OCI-LY1 (cell line): ENCODE measurements around the gene LSM14A.

Experiments used
- H2AFZ ChIP-seq: fragments of 200-600 bp; sonication (generic), shearing (Covaris generic); 2 replicates; pipeline ENCODE4 v1.6.0; 2014; ENCODE audit warnings: antibody characterized with exemption, mild to moderate bottlenecking, low read length
- H3F3A ChIP-seq: fragments of 200-600 bp; sonication (generic), shearing (Covaris generic); 2 replicates; pipeline ENCODE4 v1.6.0; 2014; ENCODE audit warnings: mild to moderate bottlenecking, antibody characterized with exemption, low read length, moderate library complexity; ENCODE audit not compliant: insufficient read depth
- H3K27ac ChIP-seq: fragments of 200-600 bp; sonication (generic); 2 replicates; pipeline ENCODE4 v1.5.1; 2014; ENCODE audit warnings: low read length, mixed run types, mild to moderate bottlenecking, low read depth; ENCODE audit not compliant: poor library complexity, severe bottlenecking
- H3K27me3 ChIP-seq: fragments of 200-600 bp; sonication (generic); 2 replicates; pipeline ENCODE4 v1.6.0; 2014; ENCODE audit warnings: antibody characterized with exemption, mild to moderate bottlenecking, low read length, moderate library complexity; ENCODE audit not compliant: insufficient read depth
- H3K36me3 ChIP-seq: fragments of 200-600 bp; sonication (generic); 2 replicates; pipeline ENCODE4 v1.6.1; 2014; ENCODE audit warnings: mild to moderate bottlenecking, antibody characterized with exemption, low read length, moderate library complexity, mixed read lengths; ENCODE audit not compliant: insufficient read depth
- H3K4me1 ChIP-seq: fragments of 200-600 bp; sonication (generic); 2 replicates; pipeline ENCODE4 v1.5.1; 2014; ENCODE audit warnings: mild to moderate bottlenecking, low read length, moderate library complexity; ENCODE audit not compliant: insufficient read depth, severe bottlenecking
- H3K4me2 ChIP-seq: fragments of 200-600 bp; sonication (generic), shearing (Covaris generic); 2 replicates; pipeline ENCODE4 v1.6.1; 2014; ENCODE audit warnings: low read length
- H3K4me3 ChIP-seq: fragments of 200-600 bp; sonication (generic); 2 replicates; pipeline ENCODE4 v1.5.1; 2014; ENCODE audit warnings: low read length, low read depth, mild to moderate bottlenecking, mixed read lengths; ENCODE audit not compliant: poor library complexity, severe bottlenecking
- H3K79me2 ChIP-seq: fragments of 200-600 bp; shearing (Covaris generic); 2 replicates; pipeline ENCODE4 v1.6.1; 2016; ENCODE audit warnings: mixed run types, low read length, mixed read lengths; ENCODE audit not compliant: insufficient read depth
- H3K9ac ChIP-seq: fragments of 200-600 bp; sonication (generic), shearing (Covaris generic); 2 replicates; pipeline ENCODE4 v1.6.1; 2014; ENCODE audit warnings: mild to moderate bottlenecking, low read length, mixed read lengths
- H3K9me2 ChIP-seq: fragments of 200-600 bp; sonication (generic), shearing (Covaris generic); 2 replicates; pipeline ENCODE4 v1.6.1; 2014; ENCODE audit warnings: low read depth, mild to moderate bottlenecking, low read length, mixed read lengths
- H3K9me3 ChIP-seq: fragments of 200-600 bp; shearing (Covaris generic); 2 replicates; pipeline ENCODE4 v1.6.1; 2014; ENCODE audit warnings: low read length, mixed read lengths
- H4K20me1 ChIP-seq: fragments of 200-600 bp; sonication (generic), shearing (Covaris generic); 2 replicates; pipeline ENCODE4 v1.6.0; 2016; ENCODE audit warnings: mild to moderate bottlenecking, low read length; ENCODE audit not compliant: insufficient read depth
- CTCF ChIP-seq: fragments of 200-600 bp; sonication (generic), shearing (Covaris generic); IDR thresholded peaks from 2 replicates; pipeline ENCODE4 v1.5.1; 2017; ENCODE audit warnings: mild to moderate bottlenecking, antibody characterized with exemption, low read length, moderate library complexity, mixed read lengths
- EZH2 ChIP-seq: fragments of 200-600 bp; sonication (generic), shearing (Covaris generic); IDR thresholded peaks from 2 replicates; pipeline ENCODE4 v1.8.0; 2017; ENCODE audit warnings: borderline replicate concordance, mixed run types, mild to moderate bottlenecking, antibody characterized with exemption, low read length, moderate library complexity, mixed read lengths

Gene LSM14A

DNA sequence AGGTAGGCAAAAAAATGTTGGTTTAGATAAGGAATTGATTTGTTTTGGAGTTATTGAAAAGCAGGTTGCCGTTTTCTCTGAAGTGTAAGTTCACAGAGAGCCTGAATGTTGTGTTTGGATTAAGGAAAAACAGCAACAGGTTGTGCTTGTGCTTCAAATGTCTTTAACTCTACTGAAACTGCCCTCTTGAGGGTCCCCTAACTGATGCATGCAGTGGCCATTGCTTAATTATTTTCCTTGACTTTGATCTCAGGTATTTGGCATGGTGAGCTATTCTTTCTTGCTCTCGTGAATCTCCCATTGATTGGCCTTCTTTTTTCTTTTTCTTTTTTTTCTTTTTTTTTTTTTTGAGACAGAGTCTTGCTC lies 85.2 kb downstream of the LSM14A start:
- Histone ChIP-seq H3K4me1 (peaks cover 14% of the 10 kb centered on the region), H3K9me3 (no peaks in the 10 kb centered on the region), H3K4me3 (no peak overlapping the region), H3K27ac (no peak overlapping the region), H3K36me3 (no peaks in the 10 kb centered on the region), H3K79me2 (no peaks in the 10 kb centered on the region), H3K9ac (no peak overlapping the region), H3K9me2 (no peaks in the 10 kb centered on the region), H3F3A (0 out of 2 replicates have a peak, but pooled peaks cover 3% of the 10 kb centered on the region), H2AFZ (no peak overlapping the region), H4K20me1 (no peaks in the 10 kb centered on the region), H3K27me3 (no peaks in the 10 kb centered on the region), H3K4me2 (no peak overlapping the region)
- no peak for TF ChIP-seq CTCF
- TF ChIP-seq EZH2: no peak

- Histone ChIP-seq H2AFZ (no peak overlapping the region), H3K36me3 (no peaks in the 10 kb centered on the region), H3K9me2 (no peaks in the 10 kb centered on the region), H3K4me1 (peaks cover 7% of the 10 kb centered on the region), H3K9me3 (no peaks in the 10 kb centered on the region), H3K27ac (no peak overlapping the region), H3K27me3 (no peaks in the 10 kb centered on the region), H3K9ac (no peak overlapping the region), H4K20me1 (no peaks in the 10 kb centered on the region), H3F3A (0 out of 2 replicates have a peak, but pooled peaks cover 3% of the 10 kb centered on the region), H3K4me2 (no peak overlapping the region), H3K4me3 (no peak overlapping the region), H3K79me2 (no peaks in the 10 kb centered on the region)
- TF ChIP-seq CTCF (no peak), EZH2 (no peak)
These were observed 87.2 kb downstream of the LSM14A start for GRCh38 chr19:34259367-34260095.

GRCh38 chr19:34260771-34261173 lies 88.5 kb downstream of the LSM14A start:
- Histone ChIP-seq H3K4me1 (no peaks in the 10 kb centered on the region), H3K4me3 (no peak overlapping the region), H3K9ac (no peak overlapping the region), H3K27me3 (no peaks in the 10 kb centered on the region), H3K27ac (no peak overlapping the region), H3F3A (0 out of 2 replicates have a peak, but pooled peaks cover 3% of the 10 kb centered on the region), H3K9me2 (no peaks in the 10 kb centered on the region), H3K9me3 (no peaks in the 10 kb centered on the region), H3K36me3 (no peaks in the 10 kb centered on the region), H3K79me2 (no peaks in the 10 kb centered on the region), H2AFZ (no peak overlapping the region), H4K20me1 (no peaks in the 10 kb centered on the region), H3K4me2 (no peak overlapping the region)
- TF ChIP-seq CTCF (no peak), EZH2 (no peak)
